ENCODE measurements around the gene RECK.

Gene RECK

DNA sequence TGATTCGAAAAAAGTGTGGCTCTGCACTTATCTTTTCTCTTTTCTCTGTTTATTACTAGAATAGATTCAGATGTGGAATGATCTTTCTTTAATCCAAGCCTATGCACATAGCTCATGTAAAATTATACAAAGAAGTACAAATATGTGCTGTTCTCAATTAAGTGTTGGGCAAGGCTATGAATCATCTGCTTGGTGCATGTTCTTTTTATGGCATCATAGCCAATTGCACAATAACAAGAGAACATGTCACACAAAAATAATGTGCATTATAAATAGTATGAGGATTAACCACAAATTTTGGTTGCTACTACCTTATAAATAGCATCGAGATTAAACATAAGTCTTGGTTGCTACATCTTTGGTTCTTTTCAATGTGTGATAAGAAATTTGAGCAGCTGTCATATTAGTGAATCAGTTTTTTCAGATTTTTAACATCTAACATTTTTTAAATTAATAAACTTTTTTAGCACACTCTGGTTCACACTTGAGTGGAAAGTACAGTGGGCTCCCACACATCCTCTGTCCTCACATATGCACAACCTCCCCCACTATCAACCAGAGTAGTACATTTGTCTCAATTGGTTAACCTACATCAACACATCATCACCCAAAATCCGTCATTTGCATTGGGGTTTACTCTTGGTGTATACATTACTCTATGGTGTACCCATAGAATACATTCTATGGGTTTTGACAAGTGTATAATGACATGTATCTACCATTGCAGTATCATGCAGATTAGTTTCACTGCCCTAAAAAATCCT, 6.8 kb upstream of the RECK start:
- DNase-seq = no peak

DNA sequence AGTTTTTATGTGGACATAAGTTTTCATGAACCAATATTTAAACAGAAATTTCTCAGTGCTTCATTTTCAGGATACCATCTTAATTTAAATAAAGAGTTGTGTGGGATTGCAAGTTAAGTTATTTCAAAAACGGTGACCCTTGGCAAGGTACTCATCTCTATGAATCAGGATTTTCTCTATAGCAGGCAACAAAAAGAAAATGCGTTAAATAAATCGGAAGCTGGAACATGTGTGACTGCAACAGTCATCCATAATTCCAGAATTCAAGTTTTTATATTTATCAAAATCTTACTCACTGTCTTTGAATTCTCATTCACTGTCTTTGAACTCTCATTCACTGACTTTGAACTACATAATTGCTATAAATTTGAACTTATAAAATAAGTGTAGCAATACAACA, 5.8 kb upstream of the RECK start:
- no peak for DNase-seq

DNA sequence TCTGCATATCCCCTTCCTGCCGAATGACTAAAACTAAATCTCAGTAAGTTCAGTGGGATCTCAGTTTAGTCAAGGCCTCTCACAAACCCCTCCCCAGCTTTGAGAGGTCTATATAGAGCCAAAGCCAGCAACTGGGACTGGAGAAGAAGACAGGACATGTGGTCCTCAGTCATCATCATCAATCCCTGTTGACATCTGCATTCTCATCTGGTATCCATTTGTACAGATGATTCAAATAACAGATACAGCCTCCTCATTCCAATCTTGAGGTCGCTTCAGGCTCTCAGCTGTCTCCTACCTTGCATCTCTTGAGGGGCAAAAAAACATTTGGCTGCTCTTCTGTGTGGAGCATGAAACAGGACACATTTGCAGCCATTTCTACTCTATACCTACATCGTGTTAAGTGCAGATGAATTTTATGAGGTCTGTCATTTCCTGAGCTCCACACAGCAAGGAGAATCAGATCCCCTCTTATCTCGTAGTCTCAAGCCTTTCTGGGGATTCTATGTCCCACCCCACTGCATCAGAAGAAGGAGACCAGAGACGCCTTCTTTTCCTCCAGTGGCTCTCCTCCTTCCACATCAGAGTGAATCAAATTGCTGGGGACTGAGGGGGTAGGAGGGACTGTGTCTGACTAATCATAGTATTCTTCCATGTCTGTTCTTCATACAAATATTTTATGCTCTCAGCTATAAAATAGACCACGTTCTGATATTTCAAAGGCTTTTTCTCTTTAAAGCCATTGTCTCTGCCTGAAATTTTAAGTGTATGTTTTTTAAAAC, 4.7 kb upstream of the RECK start:
- DNase-seq = no peak

DNA sequence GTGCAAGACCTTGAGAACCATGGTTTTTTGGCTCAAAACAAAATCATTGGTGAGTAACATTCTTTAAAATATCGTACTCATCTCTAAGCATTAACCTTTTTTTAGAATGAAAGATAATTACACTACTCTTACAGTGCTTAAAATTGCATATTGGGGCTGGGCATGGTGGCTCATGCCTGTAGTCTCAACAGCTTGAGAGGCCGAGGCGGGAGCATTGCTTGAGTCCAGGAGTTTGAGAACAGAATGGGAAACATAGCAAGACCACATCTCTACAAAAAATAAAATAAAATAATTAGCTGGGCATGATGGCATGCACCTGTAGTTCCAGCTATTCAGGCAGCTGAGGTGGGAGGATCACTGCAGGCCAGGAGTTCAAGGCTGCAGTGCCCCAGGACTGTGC, 2.9 kb upstream of the RECK start:
- DNase-seq = no peak

DNA sequence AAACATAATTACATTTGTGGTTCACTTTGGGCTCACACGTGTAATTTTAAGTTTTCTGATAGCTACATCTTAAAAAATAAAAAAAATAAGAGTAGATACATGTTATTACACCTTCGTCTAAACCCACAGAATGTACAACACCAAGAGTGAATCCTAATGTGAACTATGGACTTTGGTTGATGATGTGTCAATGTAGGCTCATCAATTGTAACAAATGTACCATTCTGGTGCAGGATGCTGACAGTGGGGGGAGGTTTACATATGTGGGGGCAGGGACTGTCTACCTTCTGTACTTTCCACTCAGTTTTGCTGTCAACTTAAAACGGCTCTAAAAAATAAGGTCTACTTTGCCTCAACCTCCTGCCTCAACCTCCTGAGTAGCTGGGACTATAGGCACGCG, 2.5 kb upstream of the RECK start:
- DNase-seq = no peak

DNA sequence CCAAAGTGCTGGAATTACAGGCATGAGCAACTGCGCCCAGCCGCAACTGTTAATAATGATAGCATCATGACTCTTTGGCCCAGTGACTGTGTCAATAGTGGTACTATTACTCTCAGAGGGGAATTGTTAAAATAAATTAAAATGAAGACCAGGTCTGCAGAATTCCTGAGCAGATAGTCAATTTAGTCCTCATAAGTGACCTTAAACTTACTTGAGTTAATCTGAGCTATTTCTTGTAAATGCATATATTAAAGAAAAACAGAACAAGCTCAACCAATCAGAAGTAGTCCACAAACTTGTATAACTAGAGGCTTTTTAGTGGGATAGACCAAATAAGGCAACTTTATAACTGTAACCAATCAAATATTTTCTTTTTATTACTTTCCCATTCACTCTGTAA, 1.7 kb upstream of the RECK start:
- DNase-seq = no peak

GRCh38 chr9:36036253-36036779, 397 bp upstream of the RECK start:
- no peak for DNase-seq

GRCh38 chr9:36037549-36038122, 923 bp downstream of the RECK start:
- DNase-seq = peak; percentile 46

DNA sequence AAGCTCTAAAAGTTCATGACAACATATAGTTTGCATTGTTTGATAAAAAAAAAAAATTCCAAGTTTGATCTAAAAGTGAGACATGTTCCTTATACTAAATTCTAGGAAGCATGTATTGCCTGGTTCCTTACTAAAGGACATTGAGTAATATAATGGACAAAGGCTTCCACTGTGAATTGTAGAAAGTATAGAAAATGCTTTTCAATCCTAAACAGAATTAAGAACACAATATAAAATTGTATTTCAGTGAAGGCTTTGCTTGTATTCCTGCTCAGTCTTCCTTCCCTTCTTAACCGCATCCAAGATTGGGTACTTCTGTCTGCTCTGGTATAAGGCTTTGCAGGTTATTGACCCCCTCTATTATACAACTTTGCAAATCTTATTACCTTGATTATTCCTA, 2.4 kb downstream of the RECK start:
- DNase-seq = no peak

GRCh38 chr9:36039696-36040095, 3.0 kb downstream of the RECK start:
- DNase-seq = no peak

DNA sequence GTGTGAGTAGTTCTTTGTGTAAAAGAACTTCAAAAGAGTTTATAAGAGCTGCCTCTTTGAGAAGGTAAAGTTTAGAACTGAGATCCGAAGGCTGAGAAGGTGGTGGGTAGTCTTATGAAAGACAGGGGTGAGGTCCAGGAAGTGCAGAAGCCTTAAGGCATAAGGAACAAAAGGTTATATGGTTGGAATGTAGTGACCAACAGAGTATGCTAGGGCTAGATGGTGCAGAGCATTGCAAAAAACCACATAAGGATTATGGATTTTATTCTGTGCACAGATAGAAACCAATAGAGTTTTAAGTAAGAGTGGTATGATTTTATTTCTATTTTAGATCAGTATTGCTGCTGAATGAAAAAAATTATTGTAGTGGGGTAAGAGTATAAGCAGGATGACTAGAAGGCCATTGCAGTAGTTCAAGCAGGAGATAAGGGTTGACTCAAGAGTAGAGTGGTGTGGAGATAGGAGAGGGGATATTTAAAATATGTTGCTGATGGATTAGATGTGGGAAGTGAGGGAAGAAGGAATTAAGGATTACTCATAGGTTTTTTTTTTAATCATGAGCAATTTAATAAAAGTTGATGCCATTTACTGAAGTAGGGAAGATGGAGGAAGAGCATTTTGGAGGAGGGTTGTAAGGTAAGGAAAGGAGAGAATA, 3.7 kb downstream of the RECK start:
- no peak for DNase-seq

DNA sequence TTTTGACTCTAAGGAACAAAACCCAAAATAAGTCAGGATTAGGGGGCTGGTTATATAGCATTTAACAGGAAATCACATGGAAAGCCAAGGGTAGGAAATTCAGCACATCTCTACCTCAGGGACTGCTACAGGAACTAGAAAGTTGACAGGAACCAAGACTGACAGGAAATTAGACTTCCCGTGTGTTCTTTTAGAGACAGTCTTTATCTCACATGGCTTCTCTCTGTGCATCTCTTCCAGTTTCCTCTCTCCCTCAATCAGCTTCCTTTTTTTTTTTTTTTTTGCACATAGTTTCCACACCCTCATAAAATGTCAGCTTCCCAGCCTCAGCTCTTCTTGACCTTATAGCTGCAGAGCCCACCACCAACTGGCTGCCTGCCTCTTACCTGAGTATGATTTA, 4.8 kb downstream of the RECK start:
- no peak for DNase-seq

DNA sequence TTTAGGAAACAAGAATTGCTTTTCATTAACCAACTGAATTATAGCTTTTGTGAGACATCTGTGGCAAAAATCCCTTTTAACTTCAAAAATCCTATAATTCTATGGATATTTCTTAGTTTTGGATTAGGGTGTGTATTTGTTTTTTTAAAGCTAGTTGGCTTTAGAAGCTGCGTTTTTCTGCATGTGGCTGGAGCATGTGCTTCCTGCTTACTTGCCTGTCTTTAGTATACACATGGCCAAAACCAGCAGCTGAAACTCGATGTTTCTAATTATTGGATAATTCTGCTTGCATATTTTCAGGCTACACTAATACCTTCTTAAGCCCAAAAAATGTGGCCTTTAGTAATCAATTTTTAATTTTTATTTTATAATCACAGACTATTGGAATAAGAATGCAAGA, 8.9 kb downstream of the RECK start:
- DNase-seq = no peak

DNA sequence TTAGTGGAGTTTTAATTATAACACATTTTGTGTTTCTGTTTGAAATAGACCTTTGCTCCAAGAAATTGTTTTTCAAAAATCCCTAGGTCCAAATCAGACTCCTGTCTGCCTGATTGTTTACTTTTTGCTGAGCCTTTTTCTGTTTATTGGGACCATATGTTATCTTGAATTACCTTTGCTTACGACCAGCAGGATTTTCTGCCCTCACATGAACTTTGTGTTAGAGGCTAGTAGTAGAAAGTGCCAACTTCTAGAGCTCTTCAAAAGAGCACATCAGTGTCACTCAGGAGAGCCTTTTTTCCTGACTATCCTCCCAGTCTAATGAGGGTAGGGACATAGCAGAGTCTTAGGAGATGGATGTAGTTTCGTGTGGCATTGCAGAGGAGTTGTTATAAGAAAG, 10.2 kb downstream of the RECK start:
- DNase-seq = no peak

DNA sequence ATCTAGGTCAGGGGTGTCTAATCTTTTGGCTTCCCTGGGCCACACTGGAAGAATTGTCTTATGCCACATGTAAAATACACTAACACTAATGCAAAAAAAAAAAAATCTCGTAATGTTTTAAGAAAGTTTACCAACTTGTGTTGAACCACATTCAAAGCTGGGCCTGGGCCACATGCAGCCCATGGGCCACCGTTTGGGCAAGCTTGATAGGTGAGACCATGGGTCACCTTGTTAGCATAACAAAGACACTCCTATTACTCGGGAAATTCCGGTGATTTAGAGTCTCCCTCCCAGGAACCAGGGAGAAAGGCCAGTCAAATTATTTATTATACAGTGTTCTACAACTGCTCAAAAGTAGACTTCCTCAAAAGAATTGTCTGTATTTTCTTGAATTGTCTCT, 12.7 kb downstream of the RECK start:
- no peak for DNase-seq

DNA sequence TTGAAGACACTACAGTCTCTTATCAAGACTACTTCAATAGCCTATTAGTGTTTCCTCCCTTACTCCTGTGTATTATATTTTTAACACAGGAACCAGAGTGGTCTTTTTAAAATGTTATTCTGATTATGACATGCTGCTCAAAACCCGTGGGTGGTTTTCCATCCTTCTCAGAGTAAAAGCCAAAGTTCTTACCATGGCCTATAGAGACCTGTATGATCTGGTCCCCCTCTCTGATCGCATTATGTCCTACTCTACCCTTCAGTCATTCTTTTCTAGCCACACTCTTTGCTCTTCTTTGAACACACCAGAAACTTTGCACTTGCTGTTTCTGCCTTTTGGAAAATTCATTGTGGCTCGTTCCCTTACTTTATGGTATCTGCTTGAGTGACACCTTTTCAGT, 13.8 kb downstream of the RECK start:
- DNase-seq = no peak

- no peak for DNase-seq
Measured at GRCh38 chr9:36051317-36051716, 14.6 kb downstream of the RECK start.

- no peak for DNase-seq
Measured at GRCh38 chr9:36053971-36054370, 17.3 kb downstream of the RECK start.

DNA sequence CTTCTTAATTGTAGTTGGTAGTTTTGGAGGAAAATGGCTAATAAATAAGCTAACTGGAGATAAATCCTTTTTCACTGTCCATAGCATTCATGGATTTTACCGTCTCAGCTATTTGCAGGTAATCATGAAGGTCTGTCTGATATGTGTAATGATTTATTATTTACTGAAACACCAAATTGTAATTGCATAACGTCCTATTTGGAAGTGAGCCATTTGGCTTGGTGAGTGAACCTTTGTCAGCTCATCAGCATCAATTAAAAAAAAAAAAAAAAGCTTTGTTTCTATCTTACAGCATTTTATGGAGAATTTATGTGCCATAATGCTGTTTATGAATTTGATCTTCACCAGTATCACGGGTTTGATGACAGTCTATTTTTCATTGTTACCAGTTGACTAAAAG, 20.2 kb downstream of the RECK start:
- DNase-seq = no peak

- DNase-seq = no peak
Measured at GRCh38 chr9:36063804-36064447, 27.2 kb downstream of the RECK start.

GRCh38 chr9:36064448-36065037, 27.8 kb downstream of the RECK start:
- no peak for DNase-seq

- no peak for DNase-seq
Measured at GRCh38 chr9:36074055-36074454, 37.3 kb downstream of the RECK start.
